HG03039 (cell line): ENCODE data around the gene FAM193B.

ENCODE experiments used
- ATAC-seq: cut with Tn5 transposase; IDR thresholded peaks from one replicate; pipeline ENCODE4 v1.9.1; 2021; ENCODE audit warnings: mild to moderate bottlenecking, moderate library complexity; ENCODE audit not compliant: unreplicated experiment

Gene FAM193B

GRCh38 chr5:177516601-177517568 is 37.5 kb downstream of the FAM193B start, which contains the start of gene DDX41:
Gene DDX41, minus strand, starts transcription at chr5:177516961. Its CDS starts 16 bp downstream, at chr5:177516945.
- ATAC-seq = peak; percentile 52

- no peak for ATAC-seq
Measured at GRCh38 chr5:177515580-177515979, 38.8 kb downstream of the FAM193B start.

GRCh38 chr5:177514541-177514940 is 39.8 kb downstream of the FAM193B start:
- ATAC-seq = no peak

- no peak for ATAC-seq
Measured at GRCh38 chr5:177513500-177513899, 40.9 kb downstream of the FAM193B start.

- no peak for ATAC-seq
Measured at GRCh38 chr5:177512736-177513380, 41.5 kb downstream of the FAM193B start.

GRCh38 chr5:177511796-177512675 is 42.3 kb downstream of the FAM193B start:
- no peak for ATAC-seq

- ATAC-seq = no peak
Measured at GRCh38 chr5:177511181-177511580, 43.2 kb downstream of the FAM193B start.

GRCh38 chr5:177510567-177511053 is 43.8 kb downstream of the FAM193B start:
- no peak for ATAC-seq

- no peak for ATAC-seq
Measured at GRCh38 chr5:177509991-177510566, 44.3 kb downstream of the FAM193B start.

GRCh38 chr5:177509381-177509951 is 44.9 kb downstream of the FAM193B start, which contains the start of gene DOK3:
Gene DOK3, minus strand, starts transcription at chr5:177509826. Its CDS starts 286 bp downstream, at chr5:177509540.
- ATAC-seq = no peak

- ATAC-seq = no peak
Measured at GRCh38 chr5:177508837-177509236, 45.5 kb downstream of the FAM193B start.

GRCh38 chr5:177508221-177508611 is 46.1 kb downstream of the FAM193B start:
- ATAC-seq = no peak

GRCh38 chr5:177507596-177508220 is 46.7 kb downstream of the FAM193B start:
- ATAC-seq = no peak

- no peak for ATAC-seq
Measured at GRCh38 chr5:177507165-177507564, 47.2 kb downstream of the FAM193B start.

- no peak for ATAC-seq
Measured at GRCh38 chr5:177505075-177505474, 49.3 kb downstream of the FAM193B start.

GRCh38 chr5:177504086-177505056 is 50.0 kb downstream of the FAM193B start:
- no peak for ATAC-seq

- ATAC-seq = no peak
Measured at GRCh38 chr5:177503351-177504085, 50.8 kb downstream of the FAM193B start.

GRCh38 chr5:177502886-177503285 is 51.5 kb downstream of the FAM193B start:
- ATAC-seq = no peak
